ENCODE results near the gene SCN2B. TPM values are rescaled to one million over a fixed set of nuclear protein-coding genes. Genes with fewer than 3 reads are reported as not detected.

Gene SCN2B
- total and polyA plus RNA-seq, 10 of the 15 experiments (the other 5 are each of a cell fraction or from before 2014, with no cell fraction given): 0.01 TPM; not detected in 9

- ChIA-PET CTCF (interaction anchor here (0.8 kb wide), 2 partner anchors 11 to 36 kb away, joined by 3 read pairs; no protein-coding TSS in a partner anchor), RAD21 (ENCODE audit: unreplicated experiment) (no interaction called here), POLR2A (no interaction called here), SMC1A (ENCODE audit: uncharacterized antibody, unreplicated experiment) (no interaction called here)
- TF ChIP-seq, protein P1, sequence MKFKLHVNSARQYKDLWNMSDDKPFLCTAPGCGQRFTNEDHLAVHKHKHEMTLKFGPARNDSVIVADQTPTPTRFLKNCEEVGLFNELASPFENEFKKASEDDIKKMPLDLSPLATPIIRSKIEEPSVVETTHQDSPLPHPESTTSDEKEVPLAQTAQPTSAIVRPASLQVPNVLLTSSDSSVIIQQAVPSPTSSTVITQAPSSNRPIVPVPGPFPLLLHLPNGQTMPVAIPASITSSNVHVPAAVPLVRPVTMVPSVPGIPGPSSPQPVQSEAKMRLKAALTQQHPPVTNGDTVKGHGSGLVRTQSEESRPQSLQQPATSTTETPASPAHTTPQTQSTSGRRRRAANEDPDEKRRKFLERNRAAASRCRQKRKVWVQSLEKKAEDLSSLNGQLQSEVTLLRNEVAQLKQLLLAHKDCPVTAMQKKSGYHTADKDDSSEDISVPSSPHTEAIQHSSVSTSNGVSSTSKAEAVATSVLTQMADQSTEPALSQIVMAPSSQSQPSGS (IDR thresholded peaks at IDR 0.05; ENCODE audit: low read length): no peak
- no peak for TF ChIP-seq RAD51 (IDR thresholded peaks at IDR 0.05)
- no peak for TF ChIP-seq MEF2A (IDR thresholded peaks at IDR 0.05; ENCODE audit: insufficient read depth, low read depth, low read length)
- TF ChIP-seq, protein P2, sequence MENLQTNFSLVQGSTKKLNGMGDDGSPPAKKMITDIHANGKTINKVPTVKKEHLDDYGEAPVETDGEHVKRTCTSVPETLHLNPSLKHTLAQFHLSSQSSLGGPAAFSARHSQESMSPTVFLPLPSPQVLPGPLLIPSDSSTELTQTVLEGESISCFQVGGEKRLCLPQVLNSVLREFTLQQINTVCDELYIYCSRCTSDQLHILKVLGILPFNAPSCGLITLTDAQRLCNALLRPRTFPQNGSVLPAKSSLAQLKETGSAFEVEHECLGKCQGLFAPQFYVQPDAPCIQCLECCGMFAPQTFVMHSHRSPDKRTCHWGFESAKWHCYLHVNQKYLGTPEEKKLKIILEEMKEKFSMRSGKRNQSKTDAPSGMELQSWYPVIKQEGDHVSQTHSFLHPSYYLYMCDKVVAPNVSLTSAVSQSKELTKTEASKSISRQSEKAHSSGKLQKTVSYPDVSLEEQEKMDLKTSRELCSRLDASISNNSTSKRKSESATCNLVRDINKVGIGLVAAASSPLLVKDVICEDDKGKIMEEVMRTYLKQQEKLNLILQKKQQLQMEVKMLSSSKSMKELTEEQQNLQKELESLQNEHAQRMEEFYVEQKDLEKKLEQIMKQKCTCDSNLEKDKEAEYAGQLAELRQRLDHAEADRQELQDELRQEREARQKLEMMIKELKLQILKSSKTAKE (IDR thresholded peaks at IDR 0.05; ENCODE audit: low read depth, poor library complexity, severe bottlenecking): no peak
- peaks cover 0 to 6% of the 10 kb centered on the region in 2 experiments; a peak in 3 of 4 replicates for H3K27me3 ChIP-seq (replicated peaks in 1 of 2; ENCODE audit: control insufficient read depth in 2 of 2, insufficient read depth in 2 of 2, low read length in 1 of 2)
- no TSS peak for BruUV-seq (replicated peaks)
- no peak overlapping the region for H3K9ac ChIP-seq (ENCODE audit: control insufficient read depth, insufficient read depth, low read length)
- DNase-seq (ENCODE audit: low read depth, low spot score) (no peak), FAIRE-seq (no peak), ATAC-seq (no peak)
- no peak overlapping the region for H3K4me2 ChIP-seq (ENCODE audit: control insufficient read depth, insufficient read depth)
- no peak overlapping the region for H2AFZ ChIP-seq (ENCODE audit: control insufficient read depth, low read depth, low read length)
- no peaks in the 10 kb centered on the region for H3K9me3 ChIP-seq (replicated peaks; ENCODE audit: control insufficient read depth, insufficient read depth, low read length)
- no peak overlapping the region for H3K4me3 ChIP-seq
- H3K36me3 ChIP-seq (ENCODE audit: control insufficient read depth in 2 of 2, insufficient read depth in 2 of 2, low read length in 1 of 2): no peaks in the 10 kb centered on the region
- in situ Hi-C loops (cut with MboI): no loop called here
- no peaks in the 10 kb centered on the region for H4K20me1 ChIP-seq (ENCODE audit: control insufficient read depth, insufficient read depth)
- 1% methylated on average over 3 of the region's 3 CpGs for whole genome bisulfite sequencing (ENCODE audit: insufficient coverage, insufficient replicate concordance, low lambda C conversion rate, missing lambda C conversion rate)
- H3K79me2 ChIP-seq (ENCODE audit: control insufficient read depth, insufficient read depth, low read length): no peaks in the 10 kb centered on the region
- no peaks in the 10 kb centered on the region for H3K4me1 ChIP-seq (ENCODE audit: control insufficient read depth, insufficient read depth, low read length)
- intact Hi-C loops (cut with micrococcal nuclease; ENCODE audit: unreplicated experiment): no loop called here
- H3K27ac ChIP-seq (ENCODE audit: control insufficient read depth, insufficient read depth): no peak overlapping the region
Measured at GRCh38 chr11:118162846-118163245, 13.6 kb downstream of the SCN2B start.
